Natural killer cell (primary cell): ENCODE results near the gene MAP2K4. TPM values are rescaled to one million over a fixed set of nuclear protein-coding genes. Genes with fewer than 3 reads are reported as not detected.

Source experiments
- ATAC-seq, 3 donors: fragments of 150-1000 bp in 2 of 3; fragments of 200-7000 bp in 1 of 3; cut with Tn5 transposase; 1 replicate in 1 of 3; 2 replicates in 2 of 3; pipeline ENCODE4 v1.10.0; 2021; ENCODE audit warnings: mild to moderate bottlenecking in 2 of 3, moderate library complexity in 2 of 3
- DNase-seq, 2 donors: peaks; one replicate each; pipeline versions ENCODE4 v3.0.0 to v3.0.0-alpha.2; 2013 to 2021; ENCODE audit warnings: mixed read lengths in 1 of 2
- H3K27ac ChIP-seq: one replicate; pipeline ENCODE4 v1.5.1; 2013; ENCODE audit warnings: mild to moderate bottlenecking, low read length
- H3K27me3 ChIP-seq: one replicate; pipeline ENCODE4 v1.6.1; 2013; ENCODE audit warnings: low read length; ENCODE audit not compliant: control insufficient read depth, insufficient read depth
- H3K36me3 ChIP-seq: one replicate; pipeline ENCODE4 v1.6.1; 2013; ENCODE audit warnings: low read length; ENCODE audit not compliant: control insufficient read depth, insufficient read depth
- H3K4me1 ChIP-seq: one replicate; pipeline ENCODE4 v1.6.1; 2013; ENCODE audit warnings: low read length; ENCODE audit not compliant: control insufficient read depth, insufficient read depth
- H3K4me3 ChIP-seq: one replicate; pipeline ENCODE4 v1.5.1; 2013; ENCODE audit warnings: low read length
- H3K9me3 ChIP-seq: one replicate; pipeline ENCODE4 v1.6.1; 2013; ENCODE audit warnings: low read length; ENCODE audit not compliant: control insufficient read depth, insufficient read depth
- H3K27ac Mint-ChIP-seq, 2 donors: one replicate each; pipeline ENCODE4 v1.8.0; 2022; ENCODE audit warnings: mild to moderate bottlenecking in 2 of 2, mixed read lengths in 2 of 2, moderate library complexity in 1 of 2
- H3K27me3 Mint-ChIP-seq, 2 donors: one replicate each; pipeline ENCODE4 v1.8.0; 2022; ENCODE audit warnings: low read depth in 2 of 2, mixed read lengths in 2 of 2
- H3K36me3 Mint-ChIP-seq: one replicate; pipeline ENCODE4 v1.8.0; 2022; ENCODE audit warnings: mixed read lengths
- H3K4me1 Mint-ChIP-seq, 2 donors: one replicate each; pipeline ENCODE4 v1.8.0; 2022; ENCODE audit warnings: mixed read lengths in 2 of 2
- H3K4me3 Mint-ChIP-seq: one replicate; pipeline ENCODE4 v1.8.0; 2022; ENCODE audit warnings: mild to moderate bottlenecking, moderate library complexity, mixed read lengths
- H3K9me3 Mint-ChIP-seq, 2 donors: one replicate each; pipeline ENCODE4 v1.8.0; 2022; ENCODE audit warnings: mixed read lengths in 2 of 2
- CTCF ChIP-seq: fragments of 200-600 bp; IDR thresholded peaks from one replicate; pipeline ENCODE4 v1.8.0; 2022; ENCODE audit warnings: antibody characterized with exemption
- WGBS: methylation state at CpG from one replicate; pipeline ENCODE4 v1.1.7; 2013; ENCODE audit warnings: missing lambda C conversion rate; ENCODE audit not compliant: insufficient coverage; 5-methylcytosine and 5-hydroxymethylcytosine counted together
- intact Hi-C: fragments of 100-400 bp; cut with micrococcal nuclease; formaldehyde crosslinking; loops from one replicate; pipeline ENCODE4 v1.14.2; 2022
- total RNA-seq, 4 donors: library from RNA; stranded (reverse); fragments of 120-200 nt in 1 of 4; gene quantifications; one replicate each; pipeline versions ENCODE4 v1.2.3 to v1.2.4, GENCODE V29; 2013 to 2022

Gene MAP2K4
- total RNA-seq, 3 donors from 2014 or later (not counting 1 experiment from before 2014, with no cell fraction given): 30.1 to 35.0 (median 33.7) TPM

GRCh38 chr17:12064395-12064794 lies 43.7 kb downstream of the MAP2K4 start:
- H3K9me3 Mint-ChIP-seq: no peaks in the 10 kb centered on the region
- TF ChIP-seq CTCF: no peak
- no peak overlapping the region for H3K27ac Mint-ChIP-seq
- DNase-seq (no peak), ATAC-seq (no peak)
- Histone ChIP-seq H3K36me3 (no peaks in the 10 kb centered on the region), H3K27me3 (no peaks in the 10 kb centered on the region), H3K9me3 (no peaks in the 10 kb centered on the region), H3K4me3 (no peak overlapping the region), H3K27ac (no peak overlapping the region), H3K4me1 (peaks cover 2% of the 10 kb centered on the region)
- intact Hi-C loops: no loop called here
- WGBS: no CpG with 5 or more reads among the region's 2 CpGs
- no peak overlapping the region for H3K4me3 Mint-ChIP-seq
- peaks cover 11 to 16% of the 10 kb centered on the region in 2 donors for H3K4me1 Mint-ChIP-seq
- no peaks in the 10 kb centered on the region for H3K27me3 Mint-ChIP-seq
- H3K36me3 Mint-ChIP-seq: no peaks in the 10 kb centered on the region

DNA sequence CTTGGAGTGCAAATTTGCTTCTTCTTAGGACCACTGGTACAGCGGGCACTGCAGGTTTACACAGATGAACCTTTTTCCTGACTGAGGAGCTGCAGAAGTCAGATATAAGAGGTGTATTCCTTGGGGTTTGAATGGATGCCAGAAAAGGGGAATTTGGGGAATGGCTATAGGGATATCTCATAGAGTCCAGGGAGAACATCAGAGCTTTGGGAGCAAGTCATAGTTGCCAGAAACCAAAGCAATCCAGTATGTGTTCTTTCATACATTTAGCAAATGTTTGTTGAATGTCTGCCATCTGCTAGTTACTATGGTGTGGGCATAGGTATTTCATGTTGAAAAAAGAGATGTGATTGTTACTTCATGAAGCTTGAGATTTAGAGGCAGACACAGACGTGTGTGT lies 46.8 kb downstream of the MAP2K4 start:
- Mint-ChIP-seq H3K9me3 (no peaks in the 10 kb centered on the region), H3K27ac (no peak overlapping the region), H3K36me3 (no peaks in the 10 kb centered on the region), H3K4me1 (no peaks in the 10 kb centered on the region), H3K4me3 (no peak overlapping the region), H3K27me3 (no peaks in the 10 kb centered on the region)
- DNase-seq (no peak), ATAC-seq (no peak)
- no peaks in the 10 kb centered on the region for H3K27me3 ChIP-seq
- intact Hi-C loops: no loop called here
- no peak for TF ChIP-seq CTCF
- H3K36me3 ChIP-seq: no peaks in the 10 kb centered on the region
- no peak overlapping the region for H3K4me3 ChIP-seq
- no peaks in the 10 kb centered on the region for H3K9me3 ChIP-seq
- no peak overlapping the region for H3K27ac ChIP-seq
- 100% methylated on average over 1 of the region's 2 CpGs for WGBS
- H3K4me1 ChIP-seq: no peaks in the 10 kb centered on the region

- DNase-seq (no peak), ATAC-seq (no peak)
- Histone ChIP-seq H3K36me3 (no peaks in the 10 kb centered on the region), H3K4me1 (no peaks in the 10 kb centered on the region), H3K9me3 (no peaks in the 10 kb centered on the region), H3K4me3 (no peak overlapping the region), H3K27ac (no peak overlapping the region), H3K27me3 (no peaks in the 10 kb centered on the region)
- intact Hi-C loops: no loop called here
- no peaks in the 10 kb centered on the region for H3K36me3 Mint-ChIP-seq
- peaks cover 0 to under 1% of the 10 kb centered on the region in 2 donors for H3K4me1 Mint-ChIP-seq
- H3K27ac Mint-ChIP-seq: no peak overlapping the region
- H3K4me3 Mint-ChIP-seq: no peak overlapping the region
- H3K9me3 Mint-ChIP-seq: no peaks in the 10 kb centered on the region
- no peak for TF ChIP-seq CTCF
- H3K27me3 Mint-ChIP-seq: no peaks in the 10 kb centered on the region
Observed at GRCh38 chr17:12068946-12069345, 48.3 kb downstream of the MAP2K4 start.

- ATAC-seq: no peak
- TF ChIP-seq CTCF: no peak
- H3K27me3 ChIP-seq: no peaks in the 10 kb centered on the region
- Mint-ChIP-seq H3K9me3 (no peaks in the 10 kb centered on the region), H3K4me1 (peaks cover 6 to 11% of the 10 kb centered on the region in 2 donors), H3K36me3 (no peaks in the 10 kb centered on the region), H3K27me3 (no peaks in the 10 kb centered on the region), H3K4me3 (no peak overlapping the region), H3K27ac (no peak overlapping the region)
- DNase-seq: no peak
- H3K4me1 ChIP-seq: no peaks in the 10 kb centered on the region
- H3K9me3 ChIP-seq: no peaks in the 10 kb centered on the region
- intact Hi-C loops: no loop called here
- peaks cover 3% of the 10 kb centered on the region for H3K36me3 ChIP-seq
- no peak overlapping the region for H3K27ac ChIP-seq
- H3K4me3 ChIP-seq: no peak overlapping the region
Observed at GRCh38 chr17:12070561-12070960, 49.9 kb downstream of the MAP2K4 start.
